ENCODE measurements around the gene IQUB.

The IQUB gene

DNA sequence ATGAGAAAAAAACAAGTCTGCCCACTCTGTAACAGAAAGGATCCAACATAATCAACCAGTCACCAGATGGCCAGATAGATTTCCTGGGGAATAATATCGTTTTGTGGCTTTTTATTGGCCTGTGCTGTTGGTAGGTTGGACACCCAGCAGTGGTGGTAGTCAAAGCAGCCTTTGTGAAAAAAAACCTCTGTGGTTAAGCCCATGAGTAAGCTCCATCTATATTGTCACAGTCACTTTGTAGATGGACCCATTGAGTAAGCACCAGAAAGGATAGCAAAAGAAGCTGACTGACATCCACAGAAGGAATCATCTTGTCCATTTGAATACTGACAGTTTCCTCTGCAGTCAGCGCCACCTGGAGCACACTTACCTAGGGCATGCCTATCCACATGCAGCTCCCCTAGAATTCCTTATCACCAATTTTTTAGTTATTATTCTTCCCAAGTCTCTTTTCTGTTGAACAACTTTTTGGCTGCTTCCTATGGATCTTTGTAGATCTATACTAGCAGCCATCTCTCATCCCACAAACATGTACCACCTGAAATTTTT is 96.9 kb downstream of the IQUB start:
- H3K36me3 ChIP-seq (ENCODE audit: control insufficient read depth, insufficient read depth, low read length, severe bottlenecking), result no peaks in the 10 kb centered on the region
- no peak overlapping the region for H3K4me3 ChIP-seq (ENCODE audit: low read length)
- DNase-seq (ENCODE audit: low read depth), result no peak
- no peaks in the 10 kb centered on the region for H3K27me3 ChIP-seq (replicated peaks; ENCODE audit: control insufficient read depth, insufficient read depth, low read length)
- H3K9me3 ChIP-seq (ENCODE audit: control insufficient read depth, low read length), result no peaks in the 10 kb centered on the region
- no peak overlapping the region for H3K9ac ChIP-seq (ENCODE audit: low read length)
- no peaks in the 10 kb centered on the region for H3K4me1 ChIP-seq (ENCODE audit: control insufficient read depth, insufficient read depth, low read length)

DNA sequence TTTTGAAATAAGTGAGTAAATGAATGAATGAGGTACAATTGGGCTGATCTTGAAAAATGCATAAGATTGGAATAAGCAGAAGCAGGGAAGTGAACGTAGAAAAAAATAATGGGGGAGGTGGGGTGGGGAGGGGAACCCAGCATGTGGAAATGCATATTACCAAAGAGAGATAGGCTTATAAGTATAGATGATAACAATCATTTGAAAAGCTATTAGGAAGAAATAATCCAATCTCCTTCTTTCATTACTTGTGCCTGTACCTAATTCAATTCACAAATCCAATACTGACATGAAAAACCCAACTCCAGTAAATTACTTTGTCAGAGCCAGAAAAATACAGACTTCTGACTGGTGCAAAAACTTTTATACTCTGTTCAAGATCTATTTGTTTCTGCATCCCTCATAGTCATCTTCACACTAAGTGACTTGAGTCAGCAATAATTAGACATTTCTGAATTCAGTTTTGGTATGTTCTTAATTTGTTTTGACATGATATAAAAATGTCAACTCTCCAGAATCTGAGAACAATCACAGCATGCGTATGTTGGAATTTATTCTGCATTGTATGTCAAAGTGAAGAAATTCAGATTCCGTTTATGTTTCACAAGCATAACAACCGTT is 99.2 kb downstream of the IQUB start:
- Histone ChIP-seq H3K4me1 (ENCODE audit: control insufficient read depth, insufficient read depth, low read length) (no peaks in the 10 kb centered on the region), H3K4me3 (ENCODE audit: low read length) (no peak overlapping the region), H3K9ac (ENCODE audit: low read length) (no peak overlapping the region), H3K9me3 (ENCODE audit: control insufficient read depth, low read length) (no peaks in the 10 kb centered on the region), H3K36me3 (ENCODE audit: control insufficient read depth, insufficient read depth, low read length, severe bottlenecking) (no peaks in the 10 kb centered on the region), H3K27me3 (replicated peaks; ENCODE audit: control insufficient read depth, insufficient read depth, low read length) (no peaks in the 10 kb centered on the region)
- no peak for DNase-seq (ENCODE audit: low read depth)

DNA sequence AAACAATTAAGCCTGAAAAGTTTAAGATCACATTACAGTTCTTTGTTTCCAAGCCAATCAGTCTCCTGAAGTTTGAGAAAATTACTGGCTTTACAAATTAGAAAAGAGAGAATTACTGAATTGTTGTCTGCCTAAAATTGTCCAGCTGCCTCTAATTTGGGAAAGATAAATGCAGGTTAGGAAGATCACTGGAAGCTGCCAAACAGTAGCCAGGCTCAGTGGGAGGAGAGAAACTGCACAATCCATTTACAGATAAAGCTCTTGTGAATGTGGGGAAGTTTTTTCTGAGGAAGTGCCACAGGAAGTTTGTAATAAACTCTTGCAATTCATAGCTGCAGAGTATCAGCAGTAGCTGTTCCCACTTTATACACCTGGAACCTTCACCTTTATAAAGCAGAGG is 100.7 kb downstream of the IQUB start:
- Histone ChIP-seq H3K27me3 (replicated peaks; ENCODE audit: control insufficient read depth, insufficient read depth, low read length) (no peaks in the 10 kb centered on the region), H3K36me3 (ENCODE audit: control insufficient read depth, insufficient read depth, low read length, severe bottlenecking) (no peaks in the 10 kb centered on the region), H3K9ac (ENCODE audit: low read length) (no peak overlapping the region), H3K9me3 (ENCODE audit: control insufficient read depth, low read length) (no peaks in the 10 kb centered on the region), H3K4me3 (ENCODE audit: low read length) (no peak overlapping the region), H3K4me1 (ENCODE audit: control insufficient read depth, insufficient read depth, low read length) (no peaks in the 10 kb centered on the region)
- DNase-seq (ENCODE audit: low read depth), result no peak

DNA sequence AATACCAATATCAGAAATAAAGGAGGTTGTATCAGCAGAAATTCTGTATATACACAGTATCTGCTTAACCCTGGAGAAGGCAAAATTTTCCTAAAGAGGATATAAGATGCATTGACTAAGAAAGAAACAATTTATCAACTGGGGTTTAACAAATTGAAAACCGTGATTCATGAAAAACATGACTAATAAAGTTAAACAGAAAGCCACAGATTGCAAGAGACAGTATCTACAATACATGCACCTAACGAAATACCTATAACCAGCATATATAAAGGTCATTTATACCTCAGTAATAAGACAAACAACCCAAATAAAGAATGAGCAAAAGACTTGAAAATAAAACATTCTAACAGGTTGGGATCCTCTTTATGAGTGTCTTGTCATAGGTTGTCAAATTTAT is 101.8 kb downstream of the IQUB start:
- H3K9me3 ChIP-seq (ENCODE audit: control insufficient read depth, low read length), result no peaks in the 10 kb centered on the region
- H3K36me3 ChIP-seq (ENCODE audit: control insufficient read depth, insufficient read depth, low read length, severe bottlenecking), result no peaks in the 10 kb centered on the region
- no peaks in the 10 kb centered on the region for H3K4me1 ChIP-seq (ENCODE audit: control insufficient read depth, insufficient read depth, low read length)
- no peak for DNase-seq (ENCODE audit: low read depth)
- no peaks in the 10 kb centered on the region for H3K27me3 ChIP-seq (replicated peaks; ENCODE audit: control insufficient read depth, insufficient read depth, low read length)
- no peak overlapping the region for H3K9ac ChIP-seq (ENCODE audit: low read length)
- no peak overlapping the region for H3K4me3 ChIP-seq (ENCODE audit: low read length)

DNA sequence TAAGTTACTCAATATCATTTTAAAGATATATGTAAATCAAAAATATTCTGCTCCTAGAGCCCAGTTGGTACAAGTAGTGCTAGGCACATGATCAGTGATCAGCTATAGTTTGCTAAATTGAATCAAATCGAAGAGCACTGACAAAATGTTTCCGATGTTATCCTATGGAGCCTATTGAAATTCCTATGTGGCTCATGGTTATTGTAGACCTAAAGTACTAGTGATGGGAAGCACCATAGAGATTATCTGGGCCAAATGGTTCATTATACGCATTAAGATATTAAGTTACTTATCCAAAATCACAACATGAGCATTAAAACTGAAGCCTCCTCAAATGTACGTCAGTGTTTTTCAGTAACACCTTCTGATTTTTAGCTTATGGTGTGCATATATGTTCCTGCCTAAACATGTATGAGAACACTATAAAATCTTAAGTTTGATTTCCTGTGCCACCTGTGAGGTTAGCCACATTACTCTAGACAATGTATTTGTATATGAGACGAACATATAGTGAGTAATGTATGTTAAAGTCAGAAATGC is 103.2 kb downstream of the IQUB start:
- Histone ChIP-seq H3K4me3 (ENCODE audit: low read length) (no peak overlapping the region), H3K27me3 (replicated peaks; ENCODE audit: control insufficient read depth, insufficient read depth, low read length) (no peaks in the 10 kb centered on the region), H3K9me3 (ENCODE audit: control insufficient read depth, low read length) (no peaks in the 10 kb centered on the region), H3K4me1 (ENCODE audit: control insufficient read depth, insufficient read depth, low read length) (no peaks in the 10 kb centered on the region), H3K36me3 (ENCODE audit: control insufficient read depth, insufficient read depth, low read length, severe bottlenecking) (no peaks in the 10 kb centered on the region), H3K9ac (ENCODE audit: low read length) (no peak overlapping the region)
- DNase-seq (ENCODE audit: low read depth), result no peak

DNA sequence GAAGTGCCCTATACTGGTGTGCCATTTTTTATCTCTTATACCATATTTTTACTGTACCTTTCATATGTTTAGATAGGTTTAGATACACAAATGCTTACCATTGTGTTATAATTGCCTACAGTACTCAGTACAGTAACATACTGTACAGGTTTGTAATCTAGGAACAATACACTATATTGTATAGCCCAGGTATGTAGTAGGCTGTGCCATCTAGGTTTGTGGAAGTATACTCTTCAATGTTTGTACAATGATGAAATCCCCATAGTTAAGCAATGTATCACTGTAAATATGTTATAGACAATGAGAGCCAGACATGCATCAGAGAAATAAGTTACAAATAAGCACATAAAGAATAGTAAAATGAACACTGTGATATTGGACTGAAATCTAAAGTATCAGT is 109.1 kb downstream of the IQUB start:
- Histone ChIP-seq H3K27me3 (replicated peaks; ENCODE audit: control insufficient read depth, insufficient read depth, low read length) (no peaks in the 10 kb centered on the region), H3K9me3 (ENCODE audit: control insufficient read depth, low read length) (peaks cover 21% of the 10 kb centered on the region), H3K9ac (ENCODE audit: low read length) (no peak overlapping the region), H3K4me3 (ENCODE audit: low read length) (no peak overlapping the region), H3K36me3 (ENCODE audit: control insufficient read depth, insufficient read depth, low read length, severe bottlenecking) (no peaks in the 10 kb centered on the region), H3K4me1 (ENCODE audit: control insufficient read depth, insufficient read depth, low read length) (no peaks in the 10 kb centered on the region)
- DNase-seq (ENCODE audit: low read depth), result no peak

DNA sequence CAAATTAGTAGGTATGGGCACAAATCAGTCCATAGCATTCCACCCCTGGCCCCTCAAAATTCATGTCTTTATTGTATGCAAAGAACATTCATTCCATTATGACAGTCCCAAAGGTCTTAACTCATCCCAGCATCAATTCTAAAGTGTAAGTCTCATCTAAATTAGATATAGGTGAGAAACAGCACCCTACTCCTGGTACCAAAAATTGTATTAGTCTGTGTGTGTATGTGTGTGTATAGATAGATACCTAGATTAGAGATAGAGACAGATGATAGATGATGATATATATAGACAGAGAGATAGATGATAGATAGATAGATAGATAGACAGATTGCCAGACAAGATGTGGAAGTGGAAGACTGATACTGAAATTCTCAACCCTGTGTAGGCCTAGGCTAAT is 109.9 kb downstream of the IQUB start:
- Histone ChIP-seq H3K9me3 (ENCODE audit: control insufficient read depth, low read length) (peaks cover 21% of the 10 kb centered on the region), H3K4me3 (ENCODE audit: low read length) (no peak overlapping the region)

DNA sequence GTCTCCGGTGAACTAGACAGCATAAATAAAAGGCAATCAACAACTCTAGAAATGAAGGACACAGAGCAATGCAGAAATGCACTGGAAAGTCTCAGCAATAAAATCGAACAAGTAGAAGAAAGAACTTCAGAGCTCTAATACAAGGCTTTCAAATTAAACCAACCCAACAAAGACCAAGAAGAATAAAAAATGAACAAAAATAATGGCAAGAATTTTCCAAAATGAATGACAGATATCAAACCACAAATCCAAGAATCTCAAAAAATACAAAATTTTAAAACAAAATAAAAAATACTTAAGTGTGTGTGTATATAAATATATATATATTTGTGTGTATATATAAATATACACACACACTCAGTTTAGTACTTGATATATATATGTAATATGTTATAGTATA is 110.8 kb downstream of the IQUB start:
- peaks cover 21% of the 10 kb centered on the region for H3K9me3 ChIP-seq (ENCODE audit: control insufficient read depth, low read length)
- no peaks in the 10 kb centered on the region for H3K36me3 ChIP-seq (ENCODE audit: control insufficient read depth, insufficient read depth, low read length, severe bottlenecking)
- no peaks in the 10 kb centered on the region for H3K4me1 ChIP-seq (ENCODE audit: control insufficient read depth, insufficient read depth, low read length)
- no peak overlapping the region for H3K9ac ChIP-seq (ENCODE audit: low read length)
- no peaks in the 10 kb centered on the region for H3K27me3 ChIP-seq (replicated peaks; ENCODE audit: control insufficient read depth, insufficient read depth, low read length)
- DNase-seq (ENCODE audit: low read depth), result no peak
- H3K4me3 ChIP-seq (ENCODE audit: low read length), result no peak overlapping the region

More for the DNA sequence above, 109.9 kb downstream of the IQUB start:
- Histone ChIP-seq H3K27me3 (replicated peaks; ENCODE audit: control insufficient read depth, insufficient read depth, low read length) (no peaks in the 10 kb centered on the region), H3K9ac (ENCODE audit: low read length) (no peak overlapping the region), H3K36me3 (ENCODE audit: control insufficient read depth, insufficient read depth, low read length, severe bottlenecking) (no peaks in the 10 kb centered on the region), H3K4me1 (ENCODE audit: control insufficient read depth, insufficient read depth, low read length) (no peaks in the 10 kb centered on the region)
- DNase-seq (ENCODE audit: low read depth), result no peak

DNA sequence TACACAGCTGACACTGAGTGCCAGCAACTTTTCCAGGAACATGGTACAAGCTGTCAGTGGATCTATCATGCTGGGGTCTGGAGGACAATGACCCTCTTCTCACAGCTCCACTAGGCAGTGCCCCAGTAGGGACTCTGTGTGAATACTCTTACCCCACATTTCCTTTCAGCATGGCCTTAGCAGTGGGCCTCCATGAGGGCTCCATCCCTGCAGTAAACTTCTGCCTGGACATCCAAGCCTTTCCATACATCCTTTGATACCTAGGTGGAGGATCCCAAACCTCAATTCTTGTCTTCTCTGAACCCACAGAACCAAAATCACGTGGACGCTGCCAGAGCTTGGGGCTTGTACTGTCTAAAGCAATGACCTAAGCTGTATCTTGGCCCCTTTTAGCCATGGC is 116.8 kb downstream of the IQUB start:
- no peak overlapping the region for H3K4me3 ChIP-seq (ENCODE audit: low read length)
- no peak for DNase-seq (ENCODE audit: low read depth)
- H3K9ac ChIP-seq (ENCODE audit: low read length), result no peak overlapping the region
- H3K9me3 ChIP-seq (ENCODE audit: control insufficient read depth, low read length), result peaks cover 11% of the 10 kb centered on the region
- no peaks in the 10 kb centered on the region for H3K36me3 ChIP-seq (ENCODE audit: control insufficient read depth, insufficient read depth, low read length, severe bottlenecking)
- peaks cover 4% of the 10 kb centered on the region for H3K4me1 ChIP-seq (ENCODE audit: control insufficient read depth, insufficient read depth, low read length)
- H3K27me3 ChIP-seq (replicated peaks; ENCODE audit: control insufficient read depth, insufficient read depth, low read length), result no peaks in the 10 kb centered on the region

DNA sequence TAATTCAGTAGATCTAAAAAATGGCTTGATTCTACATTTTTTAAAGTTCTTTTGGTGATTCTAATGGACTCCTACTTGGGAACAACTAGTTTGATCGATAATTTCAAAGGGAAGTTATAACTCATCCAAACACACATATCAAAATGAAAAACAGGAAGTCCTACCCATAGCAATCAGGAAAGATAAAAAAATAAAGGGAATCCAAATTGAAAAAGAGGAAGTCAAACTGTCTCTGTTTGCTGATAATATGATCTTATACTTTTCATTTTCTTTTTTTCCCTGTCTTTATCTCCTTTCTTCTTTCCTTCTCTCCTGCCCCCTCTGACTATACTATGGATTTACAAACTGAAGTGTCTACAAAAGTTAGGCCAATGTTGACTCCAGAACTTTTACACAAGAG is 118.8 kb downstream of the IQUB start:
- DNase-seq (ENCODE audit: low read depth), result no peak
- Histone ChIP-seq H3K9ac (ENCODE audit: low read length) (no peak overlapping the region), H3K9me3 (ENCODE audit: control insufficient read depth, low read length) (peaks cover 8% of the 10 kb centered on the region), H3K4me3 (ENCODE audit: low read length) (no peak overlapping the region), H3K4me1 (ENCODE audit: control insufficient read depth, insufficient read depth, low read length) (peaks cover 4% of the 10 kb centered on the region), H3K36me3 (ENCODE audit: control insufficient read depth, insufficient read depth, low read length, severe bottlenecking) (no peaks in the 10 kb centered on the region), H3K27me3 (replicated peaks; ENCODE audit: control insufficient read depth, insufficient read depth, low read length) (no peaks in the 10 kb centered on the region)

DNA sequence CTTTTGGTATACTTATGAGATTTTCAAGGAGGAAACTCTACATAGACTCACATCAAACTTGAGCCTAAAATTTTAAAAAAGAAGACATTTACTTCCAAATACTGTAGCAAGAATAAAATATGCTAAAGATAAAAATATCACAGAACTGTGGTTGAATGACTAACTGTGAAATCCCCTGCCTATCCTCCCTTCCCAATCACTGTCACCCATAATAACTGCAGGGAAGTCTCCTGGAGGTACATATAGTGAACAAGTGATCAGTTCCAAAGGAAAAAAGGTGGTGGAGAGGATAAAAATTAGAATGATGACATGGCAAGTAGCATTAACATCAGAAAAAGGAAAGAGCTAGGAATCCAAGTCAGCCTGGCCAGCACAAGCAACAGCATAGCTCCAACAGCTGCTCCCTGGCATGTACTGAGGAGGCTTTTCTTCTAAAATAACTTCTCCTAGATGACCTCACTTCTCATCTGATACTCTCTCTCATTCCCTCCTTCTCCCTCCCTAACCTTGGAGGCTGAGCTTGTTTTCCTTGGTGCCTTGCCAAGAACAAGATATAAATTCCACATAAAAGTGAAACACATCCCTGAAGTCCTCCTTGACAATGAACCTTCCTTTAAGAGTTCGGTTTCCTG is 124.0 kb downstream of the IQUB start:
- Histone ChIP-seq H3K4me1 (ENCODE audit: control insufficient read depth, insufficient read depth, low read length) (peaks cover 8% of the 10 kb centered on the region), H3K27me3 (replicated peaks; ENCODE audit: control insufficient read depth, insufficient read depth, low read length) (no peaks in the 10 kb centered on the region), H3K9ac (ENCODE audit: low read length) (peak overlapping the region; percentile 34), H3K4me3 (ENCODE audit: low read length) (no peak overlapping the region), H3K9me3 (ENCODE audit: control insufficient read depth, low read length) (no peaks in the 10 kb centered on the region), H3K36me3 (ENCODE audit: control insufficient read depth, insufficient read depth, low read length, severe bottlenecking) (no peaks in the 10 kb centered on the region)
- peak; percentile 21 for DNase-seq (ENCODE audit: low read depth)

Data from adipocyte (in vitro differentiated cells).